GM18861 (cell line): Measurements from ENCODE around the gene SRSF2.
"Not testable (repeated sequence)": the region's sequence is repeated elsewhere in the genome, so short reads cannot be mapped to it uniquely, and the experiment has no call there.

ENCODE experiments used
- ATAC-seq: cut with Tn5 transposase; IDR thresholded peaks from one replicate; pipeline ENCODE4 v1.9.1; 2021; ENCODE audit not compliant: unreplicated experiment

SRSF2 gene

DNA sequence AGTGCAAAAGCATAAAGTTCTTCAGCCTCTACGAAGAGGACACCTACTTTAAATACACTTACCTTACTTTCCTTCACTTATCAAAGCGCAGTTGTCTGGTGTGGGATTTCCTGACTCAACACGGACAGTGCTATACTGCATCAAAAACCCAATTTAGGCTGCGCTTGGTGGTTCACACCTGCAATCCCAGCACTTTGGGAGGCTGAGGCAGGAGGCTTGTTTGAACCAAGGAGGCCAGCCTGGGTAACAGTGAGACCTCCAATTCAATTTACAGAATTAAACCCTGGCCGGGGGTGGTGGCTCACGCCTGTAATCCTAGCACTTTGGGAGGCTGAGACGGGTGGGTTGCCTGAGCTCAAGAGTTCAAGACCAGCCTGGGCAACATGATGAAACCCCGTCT is 14.9 kb downstream of the SRSF2 start:
- no peak for ATAC-seq

DNA sequence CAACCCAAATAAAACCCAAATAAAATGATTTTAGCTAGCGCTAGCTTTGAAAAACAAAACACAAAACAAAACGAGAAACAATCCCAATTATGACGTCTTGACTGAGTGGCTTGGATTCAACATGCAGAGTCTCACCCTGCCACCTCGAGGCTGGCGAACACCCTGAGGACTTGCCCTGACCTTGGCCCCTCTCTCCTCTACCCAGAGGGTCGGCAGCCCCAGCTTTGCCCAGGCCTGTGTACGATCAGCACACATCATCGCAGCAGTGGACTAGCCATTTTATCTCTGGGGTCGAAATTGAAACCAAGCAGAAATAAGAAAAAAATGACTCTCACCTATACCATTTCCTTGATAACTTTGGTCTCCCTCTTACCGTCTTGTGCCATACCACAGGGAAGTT is 15.7 kb downstream of the SRSF2 start:
- no peak for ATAC-seq

DNA sequence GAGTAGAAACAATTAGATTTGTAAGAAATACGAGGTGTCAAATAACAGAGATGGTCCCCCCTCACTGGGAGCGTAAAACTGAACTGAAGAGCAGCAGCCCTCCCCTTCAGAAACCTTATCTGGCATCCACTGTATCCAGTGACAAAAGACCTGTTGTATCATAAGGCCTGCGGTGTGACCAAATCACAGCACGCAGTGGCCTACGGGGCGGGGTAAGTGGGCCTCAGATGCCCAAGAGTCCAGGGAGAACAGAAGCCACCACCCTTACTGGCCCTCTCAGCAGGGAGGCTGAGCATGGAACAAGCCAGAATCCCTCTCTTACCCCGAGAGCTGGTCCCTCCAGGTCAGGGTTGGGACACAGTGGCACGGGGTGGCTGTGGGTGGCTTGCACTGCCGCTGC is 16.2 kb downstream of the SRSF2 start:
- no peak for ATAC-seq

DNA sequence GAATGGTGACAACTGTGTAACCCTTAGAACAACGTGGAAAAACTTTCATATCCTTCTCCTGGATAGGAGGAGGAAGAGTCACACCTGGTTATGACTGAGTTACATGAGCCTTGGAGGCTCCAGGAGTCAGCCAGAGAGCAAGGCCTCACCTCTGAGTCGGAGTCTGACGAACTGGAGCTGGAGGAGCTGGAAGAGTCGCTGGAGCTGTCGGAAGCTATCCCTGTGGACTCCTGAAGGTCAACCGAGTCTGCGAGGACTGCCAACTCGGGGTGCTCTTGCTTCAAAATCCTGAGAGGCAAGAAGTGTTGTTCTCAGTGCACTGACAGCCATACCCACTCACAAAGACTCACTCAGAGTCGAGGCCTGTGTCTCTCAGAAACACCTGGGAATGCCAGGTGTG is 16.9 kb downstream of the SRSF2 start:
- ATAC-seq, result no peak

DNA sequence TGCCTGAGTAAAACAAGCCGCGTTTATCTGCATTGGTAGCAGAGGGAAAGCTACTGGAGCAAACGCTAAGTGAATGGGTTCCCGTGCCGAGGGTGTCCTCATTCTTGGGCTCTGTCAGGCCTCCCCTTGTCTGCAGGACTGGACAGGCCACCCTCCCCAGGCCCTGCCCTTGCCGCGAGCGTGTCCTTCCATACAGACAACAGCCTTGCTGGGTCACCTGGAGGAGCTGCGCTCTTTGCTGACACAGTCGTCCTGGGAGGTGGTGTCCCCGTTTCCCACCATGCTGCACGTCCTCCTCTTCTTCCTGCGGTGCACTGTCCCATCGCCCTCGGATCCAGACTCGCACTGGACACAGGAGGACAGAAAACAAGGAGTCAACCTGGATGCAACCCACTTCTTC is 18.6 kb downstream of the SRSF2 start:
- ATAC-seq, result no peak

DNA sequence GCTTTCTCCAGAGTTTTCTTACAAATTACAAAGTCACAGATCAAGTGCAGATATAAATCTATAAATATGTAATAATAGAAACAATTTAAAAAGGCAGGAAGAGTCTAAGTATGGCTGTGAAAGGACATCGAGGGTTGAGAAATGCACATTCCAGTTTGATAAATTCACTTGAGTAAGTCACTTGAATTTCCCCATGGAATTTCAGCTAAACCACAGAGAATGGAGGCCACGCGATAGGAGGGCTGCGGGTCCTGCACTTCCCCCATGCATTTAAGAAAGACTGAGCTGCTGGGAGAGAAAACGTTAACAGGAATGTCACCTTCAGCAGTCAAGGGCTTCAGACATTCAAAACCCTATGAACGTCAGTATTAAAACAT is 20.3 kb downstream of the SRSF2 start:
- ATAC-seq, result no peak

DNA sequence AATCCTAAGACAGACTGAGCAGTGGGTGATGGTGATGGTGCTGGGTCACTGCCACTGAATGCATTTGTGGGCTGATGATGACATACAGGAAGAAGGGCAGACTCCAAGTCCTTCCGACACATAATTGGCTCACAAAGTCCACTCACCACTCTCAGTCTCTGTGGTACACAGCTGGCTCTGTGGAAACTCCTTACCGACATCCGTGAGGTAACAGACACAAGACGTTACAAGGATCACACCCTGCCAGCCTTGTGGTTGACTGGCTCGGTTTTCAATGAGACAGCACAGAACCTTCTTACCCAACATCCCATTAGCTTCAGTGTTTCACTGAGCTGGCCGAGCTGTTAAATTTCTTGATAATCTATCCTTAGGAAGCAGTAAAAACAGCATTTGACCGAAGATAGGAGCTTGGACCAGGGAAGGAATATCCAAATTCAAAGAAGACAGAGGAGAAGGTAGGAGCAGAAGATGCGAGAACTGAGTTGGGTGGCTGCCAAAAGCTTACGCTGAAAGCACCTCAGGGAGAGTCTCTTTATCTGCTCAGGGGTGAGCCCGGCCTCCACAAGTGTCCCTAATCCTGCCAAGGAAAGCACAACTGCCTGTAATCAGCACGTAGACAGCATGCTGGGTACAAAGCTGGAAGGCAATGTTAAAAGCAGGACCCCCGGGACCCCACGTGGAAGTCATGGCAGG is 20.8 kb downstream of the SRSF2 start:
- ATAC-seq, result no peak

DNA sequence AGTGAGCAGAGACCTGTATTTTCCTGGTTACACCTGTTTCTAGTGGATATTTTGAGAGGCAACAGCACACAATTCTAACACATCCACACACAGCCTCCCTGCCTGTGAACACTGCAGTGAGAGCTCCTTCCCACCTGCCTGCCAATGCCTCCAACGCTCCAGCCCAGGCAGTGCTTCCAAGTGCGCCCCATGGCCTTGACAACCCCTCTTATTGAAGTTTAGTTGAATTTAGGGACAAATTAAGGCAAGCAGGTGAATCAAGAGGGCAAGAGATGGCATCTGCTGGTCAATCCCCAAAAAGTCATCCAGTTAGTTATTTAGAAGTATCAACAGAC is 21.7 kb downstream of the SRSF2 start:
- no peak for ATAC-seq

DNA sequence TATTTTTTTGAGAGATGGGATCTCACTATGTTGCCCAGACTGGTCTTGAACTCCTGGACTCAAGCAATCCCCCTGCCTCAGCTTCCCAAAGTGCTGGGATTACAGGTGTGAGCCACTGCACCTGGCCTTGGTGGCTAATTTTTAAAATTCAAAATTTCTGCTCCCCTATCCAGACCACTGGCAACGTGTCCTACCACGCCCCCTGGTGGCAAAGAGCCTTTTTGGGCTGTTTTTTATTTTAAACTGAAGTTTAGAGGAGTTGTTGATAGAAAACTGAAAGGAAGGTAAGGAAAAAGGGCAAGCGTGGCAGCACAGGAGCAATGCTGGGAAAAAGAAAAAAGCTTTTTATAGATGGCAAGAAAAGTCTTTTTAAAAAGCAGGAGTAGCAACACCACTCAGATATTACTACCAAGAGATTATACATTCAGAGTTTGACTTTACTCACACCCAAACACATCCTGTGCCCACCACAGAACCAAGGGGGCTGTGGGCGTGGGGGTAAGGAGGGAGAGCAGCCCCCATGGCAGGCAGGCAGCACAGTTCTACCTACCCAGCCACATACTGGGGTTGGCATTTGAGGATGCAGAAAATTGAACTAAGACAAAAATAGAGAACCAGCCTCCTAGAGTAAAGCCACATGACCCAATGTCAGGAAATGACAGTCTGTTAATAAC is 22.2 kb downstream of the SRSF2 start:
- no peak for ATAC-seq

DNA sequence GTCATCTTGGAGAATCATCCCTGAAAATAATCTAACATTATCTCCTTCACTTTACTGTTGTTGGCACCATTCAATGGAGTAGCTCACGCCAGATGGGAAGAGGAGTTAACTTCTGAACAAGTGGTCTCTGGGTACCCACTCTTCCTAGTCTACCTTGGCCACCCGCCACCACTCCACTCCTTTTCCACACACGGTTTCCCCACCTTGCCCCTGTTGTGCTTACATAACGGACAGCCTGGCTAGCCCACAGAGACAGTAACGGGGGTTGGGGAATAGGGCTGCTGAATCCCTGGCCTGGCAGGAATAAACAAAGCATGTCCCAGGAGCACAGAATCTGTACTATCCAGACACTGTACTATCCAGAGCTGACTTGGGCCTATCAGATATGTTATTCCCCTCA is 22.8 kb downstream of the SRSF2 start:
- ATAC-seq, result no peak

DNA sequence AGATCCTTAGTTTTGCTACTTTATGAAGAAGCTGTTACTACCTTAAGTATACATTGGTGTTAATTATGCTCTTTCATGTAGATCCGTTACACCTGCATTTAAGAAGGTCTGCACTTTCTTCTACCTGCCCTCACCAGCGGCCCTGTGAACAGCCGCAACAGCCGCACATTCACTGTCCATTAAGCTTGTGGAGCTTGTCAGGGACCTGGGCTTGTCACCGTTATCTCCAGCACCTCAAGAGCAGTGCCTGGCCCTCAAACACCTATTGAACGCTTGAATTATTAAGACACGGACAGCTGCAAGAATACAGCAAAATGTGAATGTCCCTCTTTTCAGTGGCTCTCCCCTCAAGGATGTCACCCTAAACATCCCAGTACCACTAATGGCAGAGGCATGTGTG is 23.4 kb downstream of the SRSF2 start:
- no peak for ATAC-seq

DNA sequence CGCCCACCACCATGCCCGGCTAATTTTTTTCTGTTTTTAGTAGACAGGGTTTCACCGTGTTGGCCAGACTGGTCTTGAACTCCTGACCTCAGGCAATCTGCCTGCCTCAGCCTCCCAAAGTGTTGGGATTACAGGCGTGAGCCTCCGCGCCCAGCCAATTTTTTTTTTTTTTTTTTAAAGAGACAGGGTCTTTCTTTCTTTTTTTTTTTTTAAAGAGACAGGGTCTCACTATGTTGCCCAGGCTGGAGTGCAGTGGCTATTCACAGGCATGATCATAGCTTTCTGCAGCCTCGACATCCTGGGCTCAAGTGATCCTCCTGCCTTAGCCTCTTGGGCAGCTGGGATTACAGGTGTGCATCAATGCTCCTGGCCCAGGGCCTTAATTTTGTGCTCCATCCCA is 24.8 kb downstream of the SRSF2 start:
- ATAC-seq, result not testable (repeated sequence)

DNA sequence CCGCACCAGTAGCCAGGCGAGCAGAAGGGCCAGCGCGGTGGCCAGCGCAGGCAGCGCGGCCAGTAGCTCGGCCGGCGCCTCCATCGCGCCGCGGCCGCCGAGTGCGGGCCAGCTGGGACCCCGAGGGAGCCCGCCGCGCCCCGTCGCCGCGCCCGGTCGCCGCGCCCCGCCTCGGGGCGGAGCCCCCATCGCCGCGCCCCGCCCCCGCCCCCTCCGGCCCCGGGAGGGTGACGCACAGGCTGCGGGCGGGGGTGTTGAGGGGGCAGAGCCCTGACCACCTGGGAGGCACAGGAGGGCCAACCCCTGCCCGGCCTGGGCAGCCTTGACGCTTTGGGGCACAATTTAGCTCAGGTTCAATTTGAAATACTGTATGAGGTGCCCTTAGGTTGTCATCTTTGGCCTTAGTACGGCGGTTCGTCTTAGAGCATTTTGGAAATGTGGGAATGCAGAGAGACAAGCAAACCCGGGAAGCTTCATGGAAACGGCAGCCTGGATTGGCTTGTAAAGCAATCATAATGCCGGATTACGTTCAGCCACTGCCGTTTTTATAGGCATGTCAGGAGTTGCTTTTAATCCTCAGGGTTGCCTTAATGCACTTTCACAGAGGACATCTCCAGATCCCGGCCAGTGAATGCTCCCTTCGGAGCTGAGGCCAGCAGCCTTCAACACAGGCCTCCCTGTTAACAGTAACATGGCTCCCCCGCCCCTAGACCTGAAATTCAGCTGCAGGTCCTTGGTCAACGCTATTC is 26.1 kb downstream of the SRSF2 start, which contains the start of gene MXRA7:
Gene MXRA7, minus strand, starts transcription at position 103 of the 749 bp plus-strand sequence. Its CDS starts 19 bp downstream, at position 84.
- no peak for ATAC-seq

DNA sequence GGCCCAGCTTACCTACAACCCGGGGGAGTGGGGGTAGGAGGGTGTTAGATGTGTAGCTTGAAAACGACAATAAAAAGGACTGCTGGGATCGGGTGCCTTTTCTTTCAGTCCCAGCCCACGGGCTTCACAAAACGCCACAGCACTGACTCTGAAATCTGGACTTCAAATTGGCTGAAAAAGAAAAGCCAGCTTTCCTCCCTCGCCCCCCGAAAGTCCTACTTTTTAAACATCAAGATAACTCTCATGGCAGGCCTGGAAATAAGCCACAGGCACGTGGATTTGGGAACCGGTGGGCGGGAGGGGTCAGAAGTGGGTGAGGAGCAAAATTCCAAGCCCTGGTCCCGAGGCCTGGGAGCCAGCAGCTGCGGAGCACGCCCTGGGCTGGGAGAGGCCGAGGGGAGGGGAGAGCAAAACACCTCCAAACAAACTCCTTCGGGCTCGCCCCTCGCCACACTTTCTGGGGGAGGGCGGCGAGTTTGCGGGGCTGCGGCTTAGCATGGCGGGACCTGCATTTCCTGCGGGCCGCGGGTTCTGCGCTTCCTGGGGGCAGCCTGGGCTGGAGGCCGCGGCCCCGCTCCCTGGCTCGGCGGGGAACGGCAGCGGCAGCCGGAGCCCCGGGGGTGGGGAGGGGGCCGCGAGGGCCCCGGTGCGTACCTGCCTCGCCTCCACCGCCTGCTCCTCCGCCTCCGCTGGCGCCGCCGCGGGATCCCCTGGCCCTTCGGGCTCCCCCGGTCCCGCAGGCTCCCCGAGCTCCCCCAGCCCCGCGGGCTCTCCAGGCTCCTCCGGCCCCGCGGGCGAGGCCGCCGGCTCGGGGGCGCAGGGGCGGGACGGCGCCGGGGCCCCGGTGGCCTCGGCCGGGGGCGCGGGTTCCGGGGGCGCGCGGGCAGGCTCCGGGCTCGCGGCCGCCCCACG is 26.9 kb downstream of the SRSF2 start:
- ATAC-seq, result not testable (repeated sequence)

DNA sequence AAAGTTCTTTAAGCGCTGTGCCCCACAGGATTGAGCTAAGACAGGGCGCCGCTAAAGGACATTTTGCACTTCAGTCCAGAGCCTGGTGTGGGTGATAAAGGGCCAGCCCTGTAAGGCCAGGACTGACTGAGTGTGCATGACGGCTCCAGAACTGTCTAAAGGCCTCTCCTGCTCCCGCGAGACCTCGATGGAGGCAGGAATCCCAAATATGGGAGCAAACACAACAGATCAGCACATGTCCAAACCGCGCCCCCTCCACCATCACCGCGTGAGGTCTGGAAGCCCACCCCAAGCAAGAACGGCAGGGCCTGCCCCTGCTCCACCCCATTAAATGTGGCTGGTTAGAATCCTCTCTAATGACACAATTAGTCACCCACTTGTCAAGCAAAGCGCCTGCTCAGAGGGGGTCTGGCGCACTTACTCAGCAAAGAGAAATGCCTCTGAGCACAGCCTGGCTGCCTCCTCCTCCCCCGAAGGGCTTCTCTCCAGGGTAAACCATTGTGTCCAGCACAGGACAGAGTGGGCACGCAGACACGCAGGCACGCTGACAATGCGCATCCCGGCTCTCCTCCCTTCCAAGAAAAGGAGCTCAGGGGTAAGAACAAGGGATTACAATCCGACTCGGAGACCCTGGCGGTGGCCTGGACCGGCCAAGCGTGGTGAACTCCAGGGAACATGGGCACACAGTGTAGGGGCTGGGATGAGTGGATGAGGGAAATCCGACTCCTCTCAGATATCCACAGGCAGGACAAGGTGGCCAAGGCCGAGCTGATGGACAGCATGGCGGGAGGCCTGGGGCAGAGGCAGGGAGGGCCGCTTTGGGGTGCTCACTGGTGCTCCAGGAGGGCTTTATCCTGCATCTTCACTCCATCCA is 27.8 kb downstream of the SRSF2 start:
- ATAC-seq, result no peak

DNA sequence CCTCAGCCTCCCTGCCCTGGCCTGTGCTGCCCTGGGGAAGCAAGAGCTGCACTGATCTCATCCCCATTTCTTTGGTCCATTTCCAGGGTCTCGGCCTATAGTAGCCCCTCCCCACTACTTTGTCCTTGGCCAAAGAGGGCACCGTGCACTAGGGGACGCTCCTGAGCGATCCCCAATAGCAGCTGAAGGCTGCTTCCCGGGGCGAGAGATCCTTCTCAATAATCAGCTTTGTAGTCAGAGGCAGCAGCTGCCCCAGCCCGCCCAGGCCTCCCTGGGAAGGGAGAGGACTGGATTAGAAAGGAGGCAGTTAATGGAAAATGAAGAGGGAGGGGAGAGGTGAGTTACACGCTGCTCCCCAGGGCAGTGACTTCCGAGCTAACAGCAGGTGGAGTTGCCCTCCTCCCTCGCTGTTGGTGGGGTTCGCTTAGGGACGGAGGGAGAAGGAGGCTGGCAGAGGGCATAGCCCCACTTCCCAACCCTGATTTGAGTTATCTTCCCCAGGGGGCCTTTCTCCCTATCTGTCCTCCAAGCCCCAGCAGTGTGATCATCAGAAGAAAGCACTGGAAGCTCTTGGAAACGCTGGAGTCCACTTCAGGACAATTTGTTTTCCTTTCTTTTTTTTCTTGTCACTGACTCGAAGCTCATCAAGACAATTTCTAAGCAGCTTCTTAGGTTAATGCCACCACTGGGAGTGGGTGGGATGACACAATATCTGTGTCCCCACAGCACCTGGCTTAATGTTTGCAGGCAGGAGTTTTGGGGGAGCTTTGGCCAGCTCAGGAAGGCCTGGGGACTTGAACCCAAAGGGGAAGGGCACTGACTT is 28.9 kb downstream of the SRSF2 start:
- ATAC-seq, result no peak

DNA sequence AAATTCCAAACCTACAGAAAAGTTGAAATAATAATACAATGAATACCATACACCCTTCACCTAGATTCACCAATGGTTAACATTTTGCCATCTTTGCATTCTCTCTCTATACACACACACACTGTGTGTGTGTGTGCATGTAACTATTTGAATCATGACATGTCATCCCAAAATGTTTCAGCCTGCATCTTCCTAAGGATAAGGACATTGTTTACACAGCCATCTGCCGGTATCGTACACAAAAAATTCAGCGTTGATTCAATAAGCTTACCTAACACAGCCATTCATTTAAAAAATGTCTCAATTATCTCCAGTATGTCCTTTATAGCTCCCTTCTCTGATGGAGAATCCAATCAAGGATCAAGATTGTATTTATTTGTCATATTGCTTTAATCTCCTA is 30.3 kb downstream of the SRSF2 start:
- no peak for ATAC-seq

DNA sequence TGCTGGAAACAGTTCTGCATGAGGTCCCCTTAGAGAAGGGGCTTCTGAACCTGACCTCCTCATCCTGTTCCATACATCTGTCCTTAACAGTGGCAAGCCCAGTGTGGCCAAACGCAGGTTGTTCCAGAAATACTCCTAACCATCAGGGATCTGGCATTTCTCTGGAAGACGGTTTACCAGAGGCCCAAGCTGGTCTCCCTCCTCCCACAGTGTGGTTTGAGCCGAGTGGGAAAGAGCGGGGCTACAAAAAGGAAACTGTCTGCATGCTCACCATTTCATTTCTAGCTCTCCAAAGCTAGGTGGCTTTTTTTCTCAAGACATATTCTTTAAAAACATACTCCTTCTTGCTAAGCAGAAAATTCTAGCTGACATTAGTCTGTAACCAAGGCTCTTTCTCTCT is 32.3 kb downstream of the SRSF2 start:
- ATAC-seq, result no peak

DNA sequence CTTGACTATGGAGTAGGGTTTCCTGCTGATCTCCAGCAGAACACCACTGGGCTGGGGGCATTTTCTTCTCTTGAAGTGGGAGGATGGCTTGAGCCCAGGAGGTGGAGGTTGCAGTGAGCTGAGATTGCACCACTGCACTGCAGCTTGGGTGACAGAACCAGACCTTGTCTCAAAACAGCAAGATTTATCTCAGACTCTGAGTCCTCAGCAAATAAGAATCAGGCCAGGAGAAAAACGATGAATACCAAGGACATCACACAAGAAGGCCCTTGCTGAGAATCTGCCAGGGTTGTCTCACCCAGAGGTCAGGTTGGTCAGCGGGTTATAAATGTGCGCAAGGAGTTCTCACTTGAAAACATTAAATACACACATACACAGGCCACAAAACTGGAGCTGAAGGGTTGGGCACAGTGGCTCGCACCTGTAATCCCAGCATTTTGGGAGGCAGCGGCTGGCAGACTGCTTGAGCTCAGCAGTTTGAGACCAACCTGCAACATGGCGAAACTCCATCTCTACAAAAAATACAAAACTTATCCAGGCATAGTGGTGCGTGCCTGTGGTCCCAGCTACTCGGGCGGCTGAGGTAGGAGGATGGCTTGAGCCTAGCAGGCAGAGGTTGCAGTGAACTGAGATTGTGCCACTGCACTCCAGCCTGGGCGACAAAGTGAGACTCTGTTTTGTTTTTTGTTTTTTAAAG is 34.0 kb downstream of the SRSF2 start:
- ATAC-seq, result no peak
